Adipose tissue (tissue), 3 donors: ENCODE data around the gene AACS. TPM values are rescaled to one million over a fixed set of nuclear protein-coding genes. Genes with fewer than 3 reads are reported as not detected.
"Not testable (repeated sequence)": the region's sequence is repeated elsewhere in the genome, so short reads cannot be mapped to it uniquely, and the experiment has no call there.

Source experiments
- H3K27ac ChIP-seq: one replicate; pipeline ENCODE4 v1.5.1; 2013; ENCODE audit warnings: low read depth, low read length
- WGBS, 3 donors: extraction: QIAGEN DNeasy Blood & Tissue Kit; methylation state at CpG; one replicate each; pipeline ENCODE4 v1.1.7; 2013; 5-methylcytosine and 5-hydroxymethylcytosine counted together
- polyA plus RNA-seq, 3 donors: library from polyadenylated mRNA; stranded (reverse); fragments of 200-250 nt; gene quantifications; one replicate each; pipeline ENCODE4 v1.2.3, GENCODE V29; 2013
- donor health status: healthy with polysubstance abuse.
- donor health status: Bipolar disorder and iron deficiency.
- donor health status: healthy.

AACS gene
- polyA plus RNA-seq, 3 donors = 32.8 to 79.0 (median 35.0) TPM

- WGBS, 3 donors = 61 to 87% (median 65%) methylated on average over 15 of the region's 15 CpGs
- H3K27ac ChIP-seq = no peak overlapping the region
Measured at GRCh38 chr12:125079648-125080645, 14.7 kb downstream of the AACS start.

GRCh38 chr12:125081427-125081826 lies 16.2 kb downstream of the AACS start:
- no peak overlapping the region for H3K27ac ChIP-seq
- 92 to 96% (median 94%) methylated on average over 11 of the region's 11 CpGs for WGBS, 3 donors

DNA sequence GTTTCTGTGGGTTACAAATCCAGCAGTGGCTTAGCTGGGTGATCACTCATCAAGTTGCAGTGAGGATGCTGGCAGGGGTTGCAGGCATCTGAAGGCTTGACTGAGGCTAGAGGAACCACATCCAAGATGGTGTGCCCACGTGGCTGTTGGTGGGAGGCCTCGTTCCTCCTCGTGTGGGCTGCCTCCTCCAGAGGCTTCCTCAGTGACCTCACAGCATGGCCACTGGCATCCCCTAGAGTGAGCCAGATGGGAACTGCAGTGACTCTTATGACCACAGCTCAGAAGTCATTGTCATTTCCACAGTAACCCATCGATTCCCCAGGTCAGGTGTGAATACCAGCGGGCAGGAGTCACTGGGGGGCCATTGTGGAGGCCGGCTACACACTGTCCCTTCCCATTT lies 17.8 kb downstream of the AACS start:
- WGBS, 3 donors = 75 to 91% (median 86%) methylated on average over 6 of the region's 6 CpGs
- H3K27ac ChIP-seq = no peak overlapping the region

DNA sequence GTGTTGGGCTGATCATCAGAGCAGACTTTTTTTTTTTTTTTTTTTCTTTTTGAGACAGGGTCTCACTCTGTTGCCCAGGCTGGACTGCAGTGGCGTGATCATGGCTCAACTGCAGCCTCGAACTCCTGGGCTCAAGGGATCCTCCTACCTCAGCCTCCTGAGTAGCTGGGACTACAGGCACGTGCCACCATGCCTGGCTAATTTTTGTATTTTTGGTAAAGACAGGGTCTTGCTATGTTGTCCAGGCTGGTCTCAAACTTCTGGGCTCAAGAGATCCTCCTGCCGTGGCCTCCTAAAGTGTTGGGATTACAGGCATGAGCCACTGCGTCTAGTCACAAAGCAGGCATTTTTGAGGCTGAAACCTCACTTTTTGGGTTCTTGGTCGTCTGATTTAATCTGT lies 23.0 kb downstream of the AACS start:
- 76 to 84% (median 77%) methylated on average over 6 of the region's 6 CpGs for WGBS, 3 donors
- H3K27ac ChIP-seq = not testable (repeated sequence)

DNA sequence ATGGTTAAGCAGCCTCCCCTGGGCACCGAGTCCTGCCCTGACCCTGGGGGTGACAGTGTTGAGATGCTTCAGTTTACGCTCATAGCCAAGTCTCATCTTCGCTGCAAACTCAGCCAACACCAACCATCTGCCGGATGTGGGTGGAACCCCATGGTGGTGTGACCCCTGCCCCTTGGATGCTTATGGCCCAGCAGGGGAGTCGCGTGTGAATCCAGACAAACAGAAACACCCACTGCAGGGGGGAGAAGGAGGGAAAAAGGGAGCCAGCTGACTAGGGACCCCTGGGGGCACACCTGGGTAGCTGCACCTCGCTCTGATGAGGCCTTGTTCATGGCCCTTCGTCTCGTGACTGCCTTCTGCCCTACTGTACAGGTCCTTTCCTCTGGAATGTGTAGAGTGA lies 23.8 kb downstream of the AACS start:
- WGBS, 3 donors = 94 to 95% (median 94%) methylated on average over 9 of the region's 9 CpGs
- H3K27ac ChIP-seq = no peak overlapping the region

DNA sequence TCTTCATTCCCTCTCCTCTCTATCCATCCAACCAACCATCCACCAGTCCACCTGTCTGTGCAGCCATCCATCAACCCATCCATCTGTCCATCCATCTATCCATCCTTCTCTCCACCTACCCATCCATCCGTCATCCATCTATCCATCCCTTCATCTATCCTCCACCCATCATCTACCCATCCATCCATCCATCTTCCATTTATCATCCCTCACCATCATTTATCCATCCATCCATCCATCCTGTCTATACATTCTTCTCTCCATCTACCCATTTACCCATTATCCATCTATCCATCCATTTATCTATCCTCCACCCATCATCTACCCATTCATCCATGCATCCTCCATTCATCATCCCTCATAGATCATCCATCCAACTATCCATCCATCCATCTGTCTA lies 24.4 kb downstream of the AACS start:
- 100% methylated on average over 1 of the region's 1 CpG for whole genome bisulfite sequencing, 3 donors
- H3K27ac ChIP-seq = no peak overlapping the region

DNA sequence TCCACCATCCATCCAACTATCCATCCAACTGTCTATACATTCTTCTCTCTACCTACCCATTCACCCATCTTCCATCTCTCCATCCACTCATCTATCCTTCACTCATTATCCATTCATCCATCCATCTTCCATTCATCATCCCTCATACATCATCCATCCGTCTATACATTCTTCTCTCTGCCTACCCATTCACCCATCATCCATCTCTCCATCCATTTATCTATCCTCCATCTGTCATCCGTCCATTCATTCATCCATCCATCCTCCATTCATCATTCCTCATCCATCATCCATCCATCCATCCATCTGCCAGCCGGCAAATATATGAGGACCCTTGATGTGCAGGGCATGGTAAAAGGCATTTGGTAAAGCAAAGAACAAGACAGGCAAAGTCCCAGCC lies 25.2 kb downstream of the AACS start:
- no peak overlapping the region for H3K27ac ChIP-seq
- WGBS, 3 donors = 95 to 99% (median 99%) methylated on average over 3 of the region's 3 CpGs

DNA sequence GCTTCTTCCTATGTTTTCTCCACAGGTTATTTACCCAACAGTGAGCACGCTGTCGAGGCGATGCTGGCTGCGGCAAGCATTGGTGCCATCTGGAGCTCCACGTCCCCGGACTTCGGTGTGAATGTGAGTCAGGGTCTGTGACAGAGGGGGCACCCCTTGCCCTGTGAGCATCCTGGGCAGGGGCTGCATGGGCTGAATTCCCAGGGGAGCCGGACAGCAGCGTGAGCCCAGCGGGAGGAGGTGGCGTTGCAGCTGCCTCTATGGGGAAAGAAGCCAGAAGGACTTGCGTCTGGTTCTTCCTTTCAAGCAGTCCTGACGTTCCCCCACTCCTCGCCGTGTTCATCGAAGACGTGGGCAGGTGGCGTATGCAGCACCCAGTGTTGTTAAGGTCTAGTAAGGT lies 26.2 kb downstream of the AACS start:
- 94 to 96% (median 96%) methylated on average over 18 of the region's 18 CpGs for WGBS, 3 donors
- H3K27ac ChIP-seq = no peak overlapping the region

DNA sequence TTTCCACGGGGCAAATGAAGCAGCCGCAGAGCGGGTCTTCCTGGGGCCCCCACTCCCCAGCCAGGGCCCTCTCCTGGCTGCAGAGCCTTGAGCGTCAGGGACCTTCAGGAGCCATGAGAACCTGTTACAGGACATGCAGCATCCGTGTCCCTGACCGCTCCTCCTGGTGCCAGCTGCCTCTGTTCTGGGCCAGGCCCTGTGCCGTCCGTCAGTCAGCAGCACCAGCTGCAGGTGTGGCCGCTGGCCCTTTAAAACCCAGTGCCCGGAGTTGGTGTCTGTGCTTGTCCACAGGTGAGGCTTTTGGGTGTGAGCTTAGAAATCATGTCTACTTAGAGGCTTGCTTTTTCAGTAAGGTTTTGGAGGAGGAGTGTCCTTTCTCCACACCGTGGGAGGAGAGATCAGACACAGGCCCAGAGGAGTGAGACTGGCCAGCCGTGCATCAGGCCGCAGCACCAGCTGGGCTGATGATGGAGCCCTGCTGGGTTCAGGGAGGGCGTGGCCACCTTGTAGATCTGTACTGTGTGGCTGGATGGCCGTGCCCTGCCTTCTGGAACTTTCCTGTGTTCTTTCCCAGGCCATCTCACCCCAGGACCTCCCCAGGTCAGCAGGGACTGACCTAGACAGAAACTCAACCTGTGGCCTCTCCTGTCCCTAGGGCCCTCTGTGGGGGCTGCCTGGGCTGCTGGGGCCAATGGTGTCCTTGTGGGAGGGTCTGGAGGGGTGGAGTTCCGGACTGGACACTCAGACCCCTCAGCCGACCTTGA lies 27.1 kb downstream of the AACS start:
- WGBS, 3 donors = 82 to 89% (median 84%) methylated on average over 17 of the region's 17 CpGs
- no peak overlapping the region for H3K27ac ChIP-seq

DNA sequence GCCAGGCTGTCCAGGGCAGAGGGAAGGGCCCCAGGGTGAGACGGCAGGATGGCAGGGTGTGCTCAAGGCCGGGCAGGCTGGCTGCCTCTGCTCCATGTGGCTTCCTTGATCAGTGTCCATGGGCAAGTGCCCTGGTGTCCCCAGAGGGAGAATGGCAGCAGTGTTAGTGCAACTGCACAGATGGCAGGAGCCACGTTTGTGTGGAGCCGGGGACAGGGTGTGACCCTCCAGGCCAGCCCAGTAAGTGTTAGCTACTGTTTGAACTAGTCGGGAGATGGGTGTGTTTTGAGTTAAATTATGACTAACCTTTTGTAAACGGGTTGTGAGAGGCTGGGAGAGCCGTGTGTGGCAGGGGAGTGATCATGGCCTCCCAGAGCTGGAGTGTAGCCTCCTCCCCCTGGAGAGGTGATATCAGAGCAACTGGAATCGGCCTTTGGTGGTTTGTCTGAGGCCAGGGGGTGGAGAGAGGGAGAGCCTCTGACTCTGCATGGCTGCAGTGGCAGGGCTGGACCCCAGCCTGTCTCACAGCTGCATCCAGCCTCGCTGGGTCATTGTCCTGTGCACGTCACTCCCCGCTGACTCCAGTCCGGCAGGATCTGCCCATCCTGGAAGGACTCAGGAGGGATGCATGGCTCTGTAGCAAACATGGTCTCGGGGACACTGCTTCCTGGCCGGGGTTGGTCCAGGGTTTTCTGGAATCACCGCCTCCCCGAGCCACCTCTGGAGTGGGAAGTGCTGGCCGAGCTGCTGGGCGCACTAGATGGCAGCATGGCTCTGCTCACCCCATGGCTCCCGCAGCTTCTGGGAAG lies 27.8 kb downstream of the AACS start:
- H3K27ac ChIP-seq = no peak overlapping the region
- WGBS, 3 donors = 57 to 71% (median 65%) methylated on average over 19 of the region's 19 CpGs

- 87 to 89% (median 88%) methylated on average over 26 of the region's 26 CpGs for WGBS, 3 donors
- H3K27ac ChIP-seq = no peak overlapping the region
Measured at GRCh38 chr12:125093681-125094330, 28.6 kb downstream of the AACS start.

- H3K27ac ChIP-seq = no peak overlapping the region
- WGBS, 3 donors = 87 to 96% (median 89%) methylated on average over 7 of the region's 7 CpGs
Measured at GRCh38 chr12:125096894-125097293, 31.7 kb downstream of the AACS start.

- WGBS, 3 donors = 62 to 77% (median 71%) methylated on average over 12 of the region's 12 CpGs
- no peak overlapping the region for H3K27ac ChIP-seq
Measured at GRCh38 chr12:125097427-125097826, 32.2 kb downstream of the AACS start.

DNA sequence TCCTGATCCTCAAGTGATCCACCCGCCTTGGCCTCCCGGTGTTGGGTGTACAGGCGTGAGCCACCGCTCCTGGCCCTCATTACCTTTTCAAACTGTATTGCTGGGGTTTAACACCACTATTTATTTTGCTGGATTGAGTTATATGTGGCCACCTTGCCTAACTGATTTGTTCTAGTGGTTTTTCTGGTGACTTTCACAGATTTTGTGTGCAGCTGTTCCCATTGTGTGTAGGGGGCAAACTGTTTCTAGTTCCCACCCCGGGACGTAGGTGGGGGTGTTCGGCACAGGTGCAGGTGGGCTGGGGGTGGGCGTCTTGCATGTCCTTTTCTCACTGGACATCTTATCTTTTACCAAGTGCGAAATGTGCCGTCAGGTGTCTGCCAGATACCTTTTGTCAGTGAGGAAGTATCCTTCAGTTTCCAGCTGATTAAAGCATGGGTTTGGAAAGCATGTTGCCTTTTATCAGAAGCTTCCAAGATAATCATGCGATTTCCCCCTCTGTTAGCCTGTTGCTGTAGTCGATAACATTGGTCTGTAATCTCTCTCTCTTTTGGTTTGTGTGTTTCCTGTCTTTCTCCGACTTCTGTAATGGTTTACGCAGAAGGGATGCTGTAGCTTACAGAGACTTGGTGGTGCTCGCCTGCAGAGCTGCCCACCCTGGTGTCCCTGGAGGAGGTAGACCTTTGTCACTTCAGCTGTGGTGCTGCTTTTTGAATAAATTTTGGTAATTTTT lies 33.6 kb downstream of the AACS start:
- 50 to 61% (median 51%) methylated on average over 15 of the region's 15 CpGs for WGBS, 3 donors
- H3K27ac ChIP-seq = no peak overlapping the region

GRCh38 chr12:125099409-125099782 lies 34.2 kb downstream of the AACS start:
- no peak overlapping the region for H3K27ac ChIP-seq
- 72 to 98% (median 97%) methylated on average over 7 of the region's 7 CpGs for WGBS, 3 donors

- no peak overlapping the region for H3K27ac ChIP-seq
- whole genome bisulfite sequencing, 3 donors = 64 to 89% (median 79%) methylated on average over 9 of the region's 9 CpGs
Measured at GRCh38 chr12:125100551-125101434, 35.6 kb downstream of the AACS start.

DNA sequence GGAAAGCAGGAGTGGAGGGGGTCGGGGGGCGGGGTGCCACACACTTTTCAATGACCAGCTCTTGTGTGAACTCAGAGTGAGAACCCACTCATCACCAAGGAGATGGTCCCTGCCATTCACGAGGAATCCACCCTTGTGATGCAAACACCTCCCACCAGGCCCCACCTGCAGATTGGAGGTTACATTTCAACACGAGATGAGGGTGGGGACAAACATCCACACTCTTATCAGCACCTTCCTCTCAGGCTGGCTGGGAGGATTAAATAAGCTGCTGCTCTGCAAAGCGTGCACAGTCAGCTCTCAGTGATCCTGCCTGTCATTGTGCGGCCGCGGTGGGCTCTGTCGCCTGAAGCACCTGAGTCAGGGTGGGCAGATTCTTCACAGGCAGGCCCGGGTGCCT lies 39.7 kb downstream of the AACS start:
- no peak overlapping the region for H3K27ac ChIP-seq
- WGBS, 3 donors = 85 to 92% (median 90%) methylated on average over 10 of the region's 10 CpGs
